ENCODE results near the gene USP40.

- TF ChIP-seq, protein P1, sequence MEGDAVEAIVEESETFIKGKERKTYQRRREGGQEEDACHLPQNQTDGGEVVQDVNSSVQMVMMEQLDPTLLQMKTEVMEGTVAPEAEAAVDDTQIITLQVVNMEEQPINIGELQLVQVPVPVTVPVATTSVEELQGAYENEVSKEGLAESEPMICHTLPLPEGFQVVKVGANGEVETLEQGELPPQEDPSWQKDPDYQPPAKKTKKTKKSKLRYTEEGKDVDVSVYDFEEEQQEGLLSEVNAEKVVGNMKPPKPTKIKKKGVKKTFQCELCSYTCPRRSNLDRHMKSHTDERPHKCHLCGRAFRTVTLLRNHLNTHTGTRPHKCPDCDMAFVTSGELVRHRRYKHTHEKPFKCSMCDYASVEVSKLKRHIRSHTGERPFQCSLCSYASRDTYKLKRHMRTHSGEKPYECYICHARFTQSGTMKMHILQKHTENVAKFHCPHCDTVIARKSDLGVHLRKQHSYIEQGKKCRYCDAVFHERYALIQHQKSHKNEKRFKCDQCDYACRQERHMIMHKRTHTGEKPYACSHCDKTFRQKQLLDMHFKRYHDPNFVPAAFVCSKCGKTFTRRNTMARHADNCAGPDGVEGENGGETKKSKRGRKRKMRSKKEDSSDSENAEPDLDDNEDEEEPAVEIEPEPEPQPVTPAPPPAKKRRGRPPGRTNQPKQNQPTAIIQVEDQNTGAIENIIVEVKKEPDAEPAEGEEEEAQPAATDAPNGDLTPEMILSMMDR (conservative IDR thresholded peaks at IDR 0.05; ENCODE audit: low read length): no peak
- no peak for TF ChIP-seq EZH2phosphoT487 (IDR thresholded peaks at IDR 0.05; ENCODE audit: borderline replicate concordance)
Measured at GRCh38 chr2:233486778-233487552, 79.6 kb downstream of the USP40 start.

Data from Loucy (cell line).